Ramos (cell line): ENCODE data around the gene LPIN1.

ENCODE experiments used
- in situ Hi-C: fragments of 300-500 bp; cut with MboI; formaldehyde crosslinking; loops from one replicate; pipeline ENCODE4 v1.14.3; 2022; ENCODE audit warnings: low sequenced_read_pairs; ENCODE audit not compliant: unreplicated experiment

Gene LPIN1

DNA sequence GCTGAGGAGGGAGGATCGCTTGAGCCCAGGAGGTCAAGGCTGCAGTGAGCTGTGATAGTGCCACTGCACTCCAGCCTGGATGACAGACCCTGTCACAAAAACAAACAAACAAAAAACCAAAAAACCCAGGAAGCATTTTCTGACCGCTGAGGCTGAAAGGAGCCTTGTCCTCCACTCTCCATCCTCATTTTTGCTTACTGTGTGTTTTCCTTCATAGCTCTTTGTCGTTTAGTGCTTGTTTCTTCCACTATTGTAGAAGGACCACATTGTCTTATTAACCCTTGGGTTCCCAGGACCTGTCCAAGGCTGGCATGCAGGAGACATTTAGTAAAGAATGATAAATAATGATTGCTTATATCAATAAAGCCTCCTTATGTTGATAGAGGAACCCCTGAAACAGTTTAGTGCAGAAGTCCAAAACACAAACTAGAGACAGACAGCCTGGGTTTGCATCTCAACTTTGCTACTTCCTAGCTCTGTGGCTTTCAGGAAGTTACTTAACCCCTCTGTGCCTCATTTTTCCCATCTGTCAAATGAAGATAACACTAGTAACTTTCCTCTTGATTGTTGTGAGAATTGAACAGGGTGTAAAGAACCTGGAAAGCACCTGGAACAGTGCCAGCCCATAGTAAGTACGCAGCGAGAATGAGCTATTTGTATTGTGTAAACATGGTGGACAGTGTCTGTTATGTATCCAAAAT is 126.0 kb downstream of the LPIN1 start:
- in situ Hi-C loops = no loop called here

DNA sequence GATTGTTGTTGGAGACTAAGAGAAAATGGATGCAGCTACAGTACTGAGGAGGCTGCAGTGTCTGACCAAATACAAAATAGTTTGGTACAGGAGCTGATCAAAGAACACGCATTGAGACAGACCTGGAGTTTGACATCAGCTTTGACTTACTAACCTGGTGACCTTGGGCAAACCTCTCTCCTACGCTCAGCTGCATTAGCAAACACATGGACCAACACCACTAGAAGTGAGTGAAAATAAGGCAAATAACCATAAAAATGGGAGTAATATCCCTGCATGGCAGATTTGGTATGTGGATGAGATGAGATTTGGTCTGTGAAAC is 126.5 kb downstream of the LPIN1 start:
- in situ Hi-C loops = no loop called here

GRCh38 chr2:11873356-11874154 is 127.1 kb downstream of the LPIN1 start:
- in situ Hi-C loops = no loop called here

DNA sequence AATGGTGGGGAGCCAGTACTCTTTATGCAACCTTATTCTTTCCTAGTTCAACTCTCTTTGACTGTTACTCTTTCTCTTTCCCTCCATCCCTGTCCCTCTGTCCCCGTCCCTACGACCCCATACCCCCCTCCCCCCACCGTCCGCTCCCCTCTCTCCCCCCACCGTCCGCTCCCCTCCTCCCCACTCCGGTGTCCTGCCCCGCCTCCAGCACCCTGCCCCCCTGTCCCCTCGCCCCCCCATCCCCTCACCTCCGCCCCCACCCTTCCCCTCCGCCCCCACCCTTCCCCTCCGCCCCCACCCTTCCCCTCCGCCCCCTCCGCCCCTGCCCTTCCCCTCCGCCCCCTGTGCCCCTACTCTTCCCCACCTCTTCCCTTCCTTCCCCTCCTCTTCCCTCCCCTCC is 128.4 kb downstream of the LPIN1 start:
- in situ Hi-C loops = no loop called here

DNA sequence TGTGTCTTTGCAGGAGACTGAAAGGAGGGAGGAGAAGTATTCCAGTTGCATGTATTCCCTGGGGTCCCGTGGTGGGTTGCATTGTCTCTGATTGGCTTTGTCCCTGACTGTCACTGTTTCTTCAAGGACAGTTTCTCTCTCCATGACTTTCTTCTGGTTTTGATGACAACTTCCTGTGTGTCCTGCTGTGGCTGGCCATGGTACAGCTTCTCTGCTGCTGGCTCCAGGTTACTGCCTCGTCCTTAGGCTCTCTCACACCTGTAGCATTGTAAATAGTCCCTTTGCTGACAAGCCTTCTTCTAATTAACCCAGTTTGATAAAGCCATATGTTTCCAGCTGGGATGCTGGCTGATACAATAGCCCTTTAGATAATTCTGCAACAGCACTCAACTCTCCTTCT is 129.0 kb downstream of the LPIN1 start:
- in situ Hi-C loops = no loop called here

- in situ Hi-C loops = no loop called here
Observed at GRCh38 chr2:11876436-11876835, 130.0 kb downstream of the LPIN1 start.

- in situ Hi-C loops = no loop called here
Observed at GRCh38 chr2:11876889-11877288, 130.5 kb downstream of the LPIN1 start.
